ENCODE measurements around the gene ST7L.
"Not testable (repeated sequence)": the region's sequence is repeated elsewhere in the genome, so short reads cannot be mapped to it uniquely, and the experiment has no call there.

The ST7L gene

GRCh38 chr1:112502826-112503225 lies 116.1 kb downstream of the ST7L start:
- in situ Hi-C loops (cut with MboI; ENCODE audit: low sequenced_read_pairs): no loop called here

- in situ Hi-C loops (cut with MboI; ENCODE audit: low sequenced_read_pairs): no loop called here
Measured at GRCh38 chr1:112501810-112502641, 116.9 kb downstream of the ST7L start.

GRCh38 chr1:112496290-112496689 lies 122.7 kb downstream of the ST7L start:
- in situ Hi-C loops (cut with MboI; ENCODE audit: low sequenced_read_pairs): no loop called here

- in situ Hi-C loops (cut with MboI; ENCODE audit: low sequenced_read_pairs): no loop called here
Measured at GRCh38 chr1:112493351-112493750, 125.6 kb downstream of the ST7L start.

- in situ Hi-C loops (cut with MboI; ENCODE audit: low sequenced_read_pairs): no loop called here
Measured at GRCh38 chr1:112492076-112492475, 126.9 kb downstream of the ST7L start.

GRCh38 chr1:112488141-112488540 lies 130.8 kb downstream of the ST7L start:
- in situ Hi-C loops (cut with MboI; ENCODE audit: low sequenced_read_pairs): no loop called here

GRCh38 chr1:112487686-112488085 lies 131.3 kb downstream of the ST7L start:
- in situ Hi-C loops (cut with MboI; ENCODE audit: low sequenced_read_pairs): not testable (repeated sequence)

GRCh38 chr1:112486063-112486462 lies 132.9 kb downstream of the ST7L start:
- in situ Hi-C loops (cut with MboI; ENCODE audit: low sequenced_read_pairs): not testable (repeated sequence)

GRCh38 chr1:112478314-112478713 lies 140.6 kb downstream of the ST7L start:
- in situ Hi-C loops (cut with MboI; ENCODE audit: low sequenced_read_pairs): no loop called here

GRCh38 chr1:112477550-112477949 lies 141.4 kb downstream of the ST7L start:
- in situ Hi-C loops (cut with MboI; ENCODE audit: low sequenced_read_pairs): no loop called here

Measured in HL-60/S4 treated with phorbol 12-myristate 13-acetate at 8.2 ng/mL for 4 days and 3 days (cell line).